Endothelial cell of umbilical vein (primary cell): ENCODE measurements around the gene DYDC2. TPM values are rescaled to one million over a fixed set of nuclear protein-coding genes. Genes with fewer than 3 reads are reported as not detected.

Experiments
- BruUV-seq: library from RNA; stranded (reverse); fragments of 400-500 nt; replicated peaks from 2 replicates; lab custom pipeline; 2021; lab: Mats Ljungman, UMichigan
- CTCF ChIA-PET: fragments of 300-600, 350-600 bp; sonication (Branson Sonifier 250); formaldehyde crosslinking; loops from one replicate; lab custom pipeline; 2021; ENCODE audit warnings: antibody characterized with exemption, inconsistent platforms; lab: Charles Lee
- POLR2A ChIA-PET: fragments of 300-600, 350-600 bp; sonication (Branson Sonifier 250); formaldehyde crosslinking; loops from one replicate; lab custom pipeline; 2021; ENCODE audit warnings: antibody characterized with exemption, inconsistent platforms; lab: Charles Lee
- DNase-seq: peaks from one replicate; pipeline ENCODE4 v3.0.0-alpha.2; 2011; ENCODE audit warnings: low read depth, low spot score
- FAIRE-seq: peaks from 2 replicates; lab custom pipeline; 2011; peaks lifted over from hg19 to GRCh38; lab: Jason Lieb, UNC
- H2AFZ ChIP-seq: 2 replicates; pipeline ENCODE4 v1.6.0; 2012; ENCODE audit warnings: low read depth, low read length, control low read depth, inconsistent platforms
- H3K27ac ChIP-seq: 2 replicates; pipeline ENCODE4 v1.5.1; 2011; ENCODE audit warnings: low read depth, mild to moderate bottlenecking, control low read depth, low read length, moderate library complexity; ENCODE audit not compliant: insufficient read depth
- H3K27me3 ChIP-seq, 2 experiments: 2 replicates each; pipeline versions ENCODE4 v1.6.0 to v1.6.1; 2011; ENCODE audit warnings: low read length in 2 of 2, mixed read lengths in 1 of 2; ENCODE audit not compliant: control insufficient read depth in 2 of 2, insufficient read depth in 2 of 2
- H3K36me3 ChIP-seq, 2 experiments: 2 replicates in 1 of 2; 3 replicates in 1 of 2; pipeline ENCODE4 v1.5.1; 2011; ENCODE audit warnings: low read length in 2 of 2, mild to moderate bottlenecking in 1 of 2, moderate library complexity in 1 of 2; ENCODE audit not compliant: control insufficient read depth in 2 of 2, insufficient read depth in 2 of 2; ENCODE audit errors: extremely low read depth in 1 of 2
- H3K4me1 ChIP-seq: 3 replicates; pipeline ENCODE4 v1.5.1; 2011; ENCODE audit warnings: mild to moderate bottlenecking, low read length; ENCODE audit not compliant: control insufficient read depth, insufficient read depth; ENCODE audit errors: extremely low read depth
- H3K4me2 ChIP-seq: 2 replicates; pipeline ENCODE4 v1.6.1; 2011; ENCODE audit warnings: low read length, control low read depth, mixed read lengths; ENCODE audit not compliant: insufficient read depth
- H3K4me3 ChIP-seq, 3 experiments: fragments of 200-600 bp in 1 of 3; sonication (generic), shearing (Covaris generic) in 1 of 3; replicated peaks in 1 of 3; 2 replicates each; pipeline ENCODE4 v1.5.1; 2011 to 2016; ENCODE audit warnings: control low read depth in 3 of 3, low read length in 3 of 3, mild to moderate bottlenecking in 2 of 3, inconsistent platforms in 1 of 3, low read depth in 1 of 3, moderate library complexity in 1 of 3; ENCODE audit not compliant: insufficient read depth in 1 of 3
- H3K79me2 ChIP-seq: 2 replicates; pipeline ENCODE4 v1.6.0; 2012; ENCODE audit warnings: low read length, inconsistent platforms; ENCODE audit not compliant: control insufficient read depth, insufficient read depth
- H3K9ac ChIP-seq: replicated peaks from 2 replicates; pipeline ENCODE3; 2011; ENCODE audit warnings: low read length, control low read depth; ENCODE audit not compliant: insufficient read depth; ENCODE audit errors: extremely low read depth
- H3K9me1 ChIP-seq: replicated peaks from 3 replicates; pipeline ENCODE4 v1.6.0; 2011; ENCODE audit warnings: mild to moderate bottlenecking, low read length; ENCODE audit not compliant: control insufficient read depth, insufficient read depth; ENCODE audit errors: extremely low read depth
- H3K9me3 ChIP-seq: replicated peaks from 2 replicates; pipeline ENCODE4 v1.5.1; 2012; ENCODE audit warnings: low read length, inconsistent platforms; ENCODE audit not compliant: control insufficient read depth, insufficient read depth
- H4K20me1 ChIP-seq: replicated peaks from 2 replicates; pipeline ENCODE3; 2011; ENCODE audit warnings: mild to moderate bottlenecking, low read length; ENCODE audit not compliant: control insufficient read depth, insufficient read depth; ENCODE audit errors: extremely low read depth
- EZH2 ChIP-seq: IDR thresholded peaks from 2 replicates; pipeline ENCODE4 v1.6.1; 2012; ENCODE audit warnings: borderline replicate concordance, low read depth, mild to moderate bottlenecking, moderate library complexity, low read length, inconsistent platforms; ENCODE audit not compliant: severe bottlenecking
- FOS ChIP-seq: IDR thresholded peaks from 2 replicates; pipeline ENCODE4 v1.6.1; 2011; ENCODE audit warnings: mild to moderate bottlenecking, low read length, moderate library complexity, borderline replicate concordance; ENCODE audit not compliant: insufficient read depth
- GATA2 ChIP-seq: IDR thresholded peaks from 2 replicates; pipeline ENCODE4 v1.7.0; 2011; ENCODE audit warnings: low read depth, mild to moderate bottlenecking, moderate library complexity, mixed read lengths, low read length; ENCODE audit not compliant: insufficient read length, insufficient read depth
- JUN ChIP-seq: IDR thresholded peaks from 2 replicates; pipeline ENCODE4 v1.6.1; 2011; ENCODE audit warnings: borderline replicate concordance, low read depth; ENCODE audit not compliant: insufficient read length, insufficient read depth
- MYC ChIP-seq: IDR thresholded peaks from one replicate; pipeline ENCODE4 v1.6.1; 2011; ENCODE audit warnings: mild to moderate bottlenecking, low read depth, low read length
- POLR2A ChIP-seq: IDR thresholded peaks from 2 replicates; pipeline ENCODE4 v1.6.1; 2012; ENCODE audit warnings: low read depth, mild to moderate bottlenecking, control low read depth, low read length
- POLR2AphosphoS5 ChIP-seq: IDR thresholded peaks from 2 replicates; pipeline ENCODE4 v1.6.1; 2012; ENCODE audit warnings: low read depth, mild to moderate bottlenecking, control low read depth, low read length, moderate library complexity; ENCODE audit not compliant: insufficient read depth
- dilution Hi-C: fragments of 300-500 bp; cut with MboI; formaldehyde crosslinking; loops from one replicate; pipeline ENCODE4 v1.15.0; 2019; ENCODE audit warnings: low sequenced_read_pairs; ENCODE audit not compliant: extremely low pct_ligation_motif_present
- intact Hi-C: fragments of 100-400 bp; cut with micrococcal nuclease; formaldehyde crosslinking; loops from one replicate; pipeline ENCODE4 v1.10.0; 2022
- polyA plus RNA-seq, 4 experiments: library from polyadenylated mRNA; depleted of rRNA in 3 of 4; stranded (reverse) in 3 of 4; unstranded in 1 of 4; fragments of >200 nt; gene quantifications; 2 replicates each; pipeline versions ENCODE4 v1.2.1 to v1.2.3, GENCODE V29; 2011 to 2012; ENCODE audit warnings: missing spikeins in 1 of 4
- total RNA-seq: library from RNA; stranded (reverse); gene quantifications from 2 replicates; pipeline ENCODE4 v1.2.3, GENCODE V29; 2021
- TF ChIP-seq, protein P1 (sequence below), 2 donors: IDR thresholded peaks; 1 replicate in 1 of 2; 2 replicates in 1 of 2; pipeline ENCODE4 v1.5.1; 2011; ENCODE audit warnings: low read length in 2 of 2, mild to moderate bottlenecking in 2 of 2, moderate library complexity in 2 of 2, control low read depth in 1 of 2, inconsistent platforms in 1 of 2, low read depth in 1 of 2; ENCODE audit not compliant: insufficient read depth in 1 of 2; ENCODE audit errors: extremely low read depth in 1 of 2
- TF ChIP-seq, protein P2 (sequence below): IDR thresholded peaks from 2 replicates; pipeline ENCODE4 v1.6.1; 2011; ENCODE audit not compliant: insufficient read depth, insufficient read length

DYDC2 gene
- total and polyA plus RNA-seq, 2 donors (not counting 3 experiments of a cell fraction or from before 2014, with no cell fraction given) = not detected

DNA sequence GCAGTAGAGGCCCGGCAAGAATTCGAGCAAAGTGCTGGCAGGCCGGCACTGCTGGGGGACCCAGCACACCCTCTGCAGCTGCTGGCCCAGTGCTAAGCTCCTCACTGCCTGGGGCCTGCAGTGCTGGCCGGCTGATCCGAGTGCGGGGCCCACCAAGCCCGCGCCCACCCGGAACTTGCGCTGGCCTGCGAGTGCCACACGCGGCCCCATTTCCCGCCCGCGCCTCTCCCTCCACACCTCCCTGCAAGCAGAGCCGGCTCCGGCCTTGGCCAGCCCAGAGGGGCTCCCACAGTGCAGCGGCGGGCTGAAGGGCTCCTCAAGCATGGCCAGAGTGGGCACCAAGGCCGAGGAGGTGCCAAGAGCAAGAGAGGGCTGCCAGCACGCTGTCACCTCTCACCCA lies 3.1 kb downstream of the DYDC2 start:
- H3K27ac ChIP-seq = no peak overlapping the region
- H3K79me2 ChIP-seq = no peaks in the 10 kb centered on the region
- POLR2A ChIA-PET = no interaction called here
- no peak overlapping the region for H3K4me3 ChIP-seq
- H3K9me3 ChIP-seq = no peaks in the 10 kb centered on the region
- H3K4me2 ChIP-seq = no peak overlapping the region
- H2AFZ ChIP-seq = no peak overlapping the region
- intact Hi-C loops = no loop called here
- H3K9me1 ChIP-seq = no peaks in the 10 kb centered on the region
- no peaks in the 10 kb centered on the region for H4K20me1 ChIP-seq
- no peak for DNase-seq
- peaks cover 28 to 38% of the 10 kb centered on the region in 2 experiments for H3K27me3 ChIP-seq
- CTCF ChIA-PET = interaction anchor here (1.8 kb wide), 1 partner anchor 19 kb away, joined by 5 read pairs; no protein-coding TSS in a partner anchor
- TF ChIP-seq, protein P1, sequence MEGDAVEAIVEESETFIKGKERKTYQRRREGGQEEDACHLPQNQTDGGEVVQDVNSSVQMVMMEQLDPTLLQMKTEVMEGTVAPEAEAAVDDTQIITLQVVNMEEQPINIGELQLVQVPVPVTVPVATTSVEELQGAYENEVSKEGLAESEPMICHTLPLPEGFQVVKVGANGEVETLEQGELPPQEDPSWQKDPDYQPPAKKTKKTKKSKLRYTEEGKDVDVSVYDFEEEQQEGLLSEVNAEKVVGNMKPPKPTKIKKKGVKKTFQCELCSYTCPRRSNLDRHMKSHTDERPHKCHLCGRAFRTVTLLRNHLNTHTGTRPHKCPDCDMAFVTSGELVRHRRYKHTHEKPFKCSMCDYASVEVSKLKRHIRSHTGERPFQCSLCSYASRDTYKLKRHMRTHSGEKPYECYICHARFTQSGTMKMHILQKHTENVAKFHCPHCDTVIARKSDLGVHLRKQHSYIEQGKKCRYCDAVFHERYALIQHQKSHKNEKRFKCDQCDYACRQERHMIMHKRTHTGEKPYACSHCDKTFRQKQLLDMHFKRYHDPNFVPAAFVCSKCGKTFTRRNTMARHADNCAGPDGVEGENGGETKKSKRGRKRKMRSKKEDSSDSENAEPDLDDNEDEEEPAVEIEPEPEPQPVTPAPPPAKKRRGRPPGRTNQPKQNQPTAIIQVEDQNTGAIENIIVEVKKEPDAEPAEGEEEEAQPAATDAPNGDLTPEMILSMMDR (IDR thresholded peaks at IDR 0.05; ENCODE audit: extremely low read depth in 1 of 2, insufficient read depth in 1 of 2, low read depth in 1 of 2, low read length in 2 of 2) = no peak
- TF ChIP-seq GATA2 (no peak), JUN (no peak), MYC (no peak), POLR2A (no peak), FOS (no peak), POLR2AphosphoS5 (no peak), EZH2 (no peak)
- TF ChIP-seq, protein P2, sequence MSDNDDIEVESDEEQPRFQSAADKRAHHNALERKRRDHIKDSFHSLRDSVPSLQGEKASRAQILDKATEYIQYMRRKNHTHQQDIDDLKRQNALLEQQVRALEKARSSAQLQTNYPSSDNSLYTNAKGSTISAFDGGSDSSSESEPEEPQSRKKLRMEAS = no peak
- FAIRE-seq = no peak
- H3K9ac ChIP-seq = no peak overlapping the region
- no TSS peak for BruUV-seq
- peaks cover 3% of the 10 kb centered on the region for H3K4me1 ChIP-seq
- H3K36me3 ChIP-seq = no peaks in the 10 kb centered on the region
- dilution Hi-C loops = no loop called here
